RWPE2 (cell line): ENCODE results near the gene KCND2.
A peak's percentile ranks its signal among the peaks of the same experiment; 100 is the strongest.

Experiments
- ATAC-seq: fragments of 200-7000 bp; cut with Tn5 transposase; 3 replicates; pipeline ENCODE4 v1.9.1; 2021; ENCODE audit warnings: low read depth
- DNase-seq: peaks from one replicate; pipeline ENCODE4 v3.0.0-alpha.2; 2020; ENCODE audit warnings: low spot score
- H3K27ac ChIP-seq: fragments of 450-650 bp; 2 replicates; pipeline ENCODE4 v1.5.1; 2017; ENCODE audit warnings: mild to moderate bottlenecking; ENCODE audit not compliant: poor library complexity, severe bottlenecking
- H3K27me3 ChIP-seq: fragments of 250-450 bp; sonication (Bioruptor Pico); 2 replicates; pipeline ENCODE4 v1.5.1; 2021; ENCODE audit warnings: mild to moderate bottlenecking, moderate library complexity; ENCODE audit not compliant: insufficient read depth, poor library complexity, severe bottlenecking
- H3K36me3 ChIP-seq: fragments of 250-450 bp; sonication (Bioruptor Pico); 2 replicates; pipeline ENCODE4 v1.5.1; 2020; ENCODE audit warnings: low read depth, mild to moderate bottlenecking, moderate library complexity
- H3K4me1 ChIP-seq: fragments of 250-450 bp; sonication (Bioruptor Pico); 2 replicates; pipeline ENCODE4 v1.5.1; 2021; ENCODE audit warnings: mild to moderate bottlenecking, moderate library complexity; ENCODE audit not compliant: insufficient read depth, poor library complexity, severe bottlenecking
- H3K4me3 ChIP-seq: fragments of 250-450 bp; sonication (Bioruptor Pico); 2 replicates; pipeline ENCODE4 v1.5.1; 2021; ENCODE audit warnings: mild to moderate bottlenecking, moderate library complexity; ENCODE audit not compliant: severe bottlenecking
- H3K9me3 ChIP-seq: fragments of 250-450 bp; sonication (Bioruptor Pico); 2 replicates; pipeline ENCODE4 v1.5.1; 2021; ENCODE audit warnings: mild to moderate bottlenecking, moderate library complexity; ENCODE audit not compliant: severe bottlenecking
- TF ChIP-seq, protein P1 (sequence below): fragments of 450-650 bp; IDR thresholded peaks from one replicate; pipeline ENCODE4 v1.5.1; 2017; ENCODE audit warnings: mild to moderate bottlenecking, moderate library complexity; ENCODE audit not compliant: poor library complexity, severe bottlenecking

KCND2 gene

DNA sequence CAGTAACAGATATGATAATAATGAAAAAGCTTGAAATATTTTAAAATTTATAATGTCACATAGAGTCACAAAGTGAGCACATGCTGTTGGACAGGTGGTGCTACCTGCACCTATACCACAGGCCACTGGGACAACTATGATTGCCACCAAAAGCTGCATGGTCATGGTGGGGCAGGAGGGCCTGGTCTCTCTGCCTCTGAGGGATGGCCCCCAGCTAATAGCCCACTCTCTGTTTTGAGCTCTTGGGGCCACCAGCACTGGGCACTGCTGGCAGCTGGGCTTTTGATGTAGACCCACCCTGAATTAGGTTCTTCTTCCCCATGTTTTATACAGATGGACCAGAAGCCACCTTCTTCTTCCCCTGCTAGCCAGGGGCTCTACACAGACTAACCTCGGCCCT, 265.4 kb downstream of the KCND2 start:
- DNase-seq: no peak
- no peaks in the 10 kb centered on the region for H3K36me3 ChIP-seq
- ATAC-seq: no peak
- H3K4me3 ChIP-seq: no peak overlapping the region
- H3K27ac ChIP-seq: no peak overlapping the region
- H3K27me3 ChIP-seq: peaks cover 3% of the 10 kb centered on the region
- no peaks in the 10 kb centered on the region for H3K9me3 ChIP-seq
- no peaks in the 10 kb centered on the region for H3K4me1 ChIP-seq
- TF ChIP-seq, protein P1, sequence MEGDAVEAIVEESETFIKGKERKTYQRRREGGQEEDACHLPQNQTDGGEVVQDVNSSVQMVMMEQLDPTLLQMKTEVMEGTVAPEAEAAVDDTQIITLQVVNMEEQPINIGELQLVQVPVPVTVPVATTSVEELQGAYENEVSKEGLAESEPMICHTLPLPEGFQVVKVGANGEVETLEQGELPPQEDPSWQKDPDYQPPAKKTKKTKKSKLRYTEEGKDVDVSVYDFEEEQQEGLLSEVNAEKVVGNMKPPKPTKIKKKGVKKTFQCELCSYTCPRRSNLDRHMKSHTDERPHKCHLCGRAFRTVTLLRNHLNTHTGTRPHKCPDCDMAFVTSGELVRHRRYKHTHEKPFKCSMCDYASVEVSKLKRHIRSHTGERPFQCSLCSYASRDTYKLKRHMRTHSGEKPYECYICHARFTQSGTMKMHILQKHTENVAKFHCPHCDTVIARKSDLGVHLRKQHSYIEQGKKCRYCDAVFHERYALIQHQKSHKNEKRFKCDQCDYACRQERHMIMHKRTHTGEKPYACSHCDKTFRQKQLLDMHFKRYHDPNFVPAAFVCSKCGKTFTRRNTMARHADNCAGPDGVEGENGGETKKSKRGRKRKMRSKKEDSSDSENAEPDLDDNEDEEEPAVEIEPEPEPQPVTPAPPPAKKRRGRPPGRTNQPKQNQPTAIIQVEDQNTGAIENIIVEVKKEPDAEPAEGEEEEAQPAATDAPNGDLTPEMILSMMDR: no peak

DNA sequence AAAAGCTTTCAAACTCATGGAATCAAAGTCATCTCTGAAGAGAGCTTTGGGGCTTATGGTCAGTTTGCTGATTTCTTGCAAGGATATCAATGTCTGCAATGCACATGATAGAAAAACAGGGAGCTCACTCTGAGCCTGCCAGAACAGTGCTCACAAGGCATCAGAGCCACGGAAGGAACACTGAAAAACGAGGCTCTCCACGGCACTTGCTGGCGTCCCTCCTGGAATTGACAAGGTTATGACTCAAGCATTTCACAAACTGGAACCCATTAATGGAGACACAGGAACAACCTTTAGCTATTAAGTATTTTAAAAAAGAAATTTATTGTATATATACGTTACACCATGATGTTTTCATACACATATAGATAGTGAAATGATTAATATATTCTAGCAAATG, 266.3 kb downstream of the KCND2 start:
- H3K27me3 ChIP-seq: peaks cover 3% of the 10 kb centered on the region

DNA sequence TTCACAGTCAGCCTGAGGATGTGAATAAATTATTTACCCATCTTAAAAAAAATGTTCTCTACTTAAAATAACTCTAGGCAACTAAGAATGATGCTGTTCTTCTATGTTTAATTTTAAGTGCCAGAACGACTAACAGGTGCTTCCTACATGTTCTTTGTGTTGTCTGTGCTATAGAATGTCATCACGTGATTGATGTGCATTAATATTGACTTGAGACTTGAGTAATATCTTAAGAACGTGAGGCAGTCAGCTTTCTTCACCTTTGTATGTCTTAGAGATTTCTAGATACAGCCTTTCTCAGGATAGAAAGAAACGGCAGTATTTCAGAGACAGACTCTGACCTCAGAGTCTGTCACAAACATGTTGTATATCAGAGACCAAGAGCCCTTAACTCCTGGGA, 274.6 kb downstream of the KCND2 start:
- Histone ChIP-seq H3K4me3 (no peak overlapping the region), H3K27ac (no peak overlapping the region), H3K9me3 (no peaks in the 10 kb centered on the region), H3K36me3 (no peaks in the 10 kb centered on the region), H3K27me3 (no peaks in the 10 kb centered on the region), H3K4me1 (no peaks in the 10 kb centered on the region)
- TF ChIP-seq, protein P1: no peak
- DNase-seq: no peak
- ATAC-seq: no peak

More for the DNA sequence above, 266.3 kb downstream of the KCND2 start:
- DNase-seq (no peak), ATAC-seq (no peak)
- H3K9me3 ChIP-seq: no peaks in the 10 kb centered on the region
- no peaks in the 10 kb centered on the region for H3K4me1 ChIP-seq
- no peak overlapping the region for H3K27ac ChIP-seq
- no peak overlapping the region for H3K4me3 ChIP-seq
- TF ChIP-seq, protein P1: no peak
- H3K36me3 ChIP-seq: no peaks in the 10 kb centered on the region

DNA sequence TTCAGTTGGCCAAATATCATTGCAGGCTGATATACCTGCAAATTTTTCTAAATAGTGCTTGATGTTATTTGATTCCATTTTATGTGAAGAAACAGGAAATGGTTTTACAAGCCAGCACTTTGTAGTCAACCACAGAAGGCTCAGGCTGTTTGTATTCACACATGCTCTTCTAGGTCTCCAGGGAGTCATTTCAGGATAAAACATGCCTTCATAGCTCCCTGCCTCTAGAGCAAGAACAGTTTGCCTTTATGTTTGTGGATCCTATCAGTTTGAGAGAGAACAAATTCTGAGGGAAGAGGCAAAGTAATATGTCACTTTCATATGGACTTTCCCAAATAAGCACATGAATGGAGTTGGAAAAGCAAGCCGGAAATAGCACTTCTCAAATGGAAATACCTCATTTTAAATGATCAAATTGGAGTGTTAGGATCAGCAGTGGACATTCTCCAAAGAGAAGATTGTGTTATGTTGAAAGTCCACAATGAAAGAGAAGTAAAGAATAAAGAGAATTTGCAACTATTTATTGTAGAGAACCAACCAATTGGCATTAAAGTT, 277.6 kb downstream of the KCND2 start:
- Histone ChIP-seq H3K4me3 (no peak overlapping the region), H3K27ac (no peak overlapping the region), H3K27me3 (no peaks in the 10 kb centered on the region), H3K36me3 (no peaks in the 10 kb centered on the region), H3K4me1 (no peaks in the 10 kb centered on the region), H3K9me3 (no peaks in the 10 kb centered on the region)
- no peak for DNase-seq
- ATAC-seq: peak; percentile 23; the same call in 1 of the 3 replicates
- TF ChIP-seq, protein P1: no peak

DNA sequence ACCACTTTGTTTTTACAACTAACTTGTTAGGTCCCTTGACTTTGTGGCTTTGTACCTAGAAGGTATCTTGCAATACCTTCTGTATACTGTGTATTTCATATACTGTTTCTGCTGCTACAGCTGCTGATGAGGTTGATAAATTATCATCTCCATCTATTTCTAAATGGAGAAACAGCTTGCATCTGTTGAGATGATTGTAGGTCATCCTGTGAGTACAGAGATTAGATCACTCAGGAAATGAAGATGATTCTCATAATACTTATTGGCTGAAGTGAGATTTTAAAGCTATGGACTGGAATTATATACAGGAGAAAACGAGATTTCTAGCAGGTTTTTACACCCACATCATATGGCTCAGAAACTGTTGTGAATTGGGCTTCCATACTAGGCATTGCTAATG, 280.5 kb downstream of the KCND2 start:
- ATAC-seq (no peak), DNase-seq (no peak)

More for the DNA sequence above, 280.5 kb downstream of the KCND2 start:
- TF ChIP-seq, protein P1: no peak
- Histone ChIP-seq H3K4me1 (no peaks in the 10 kb centered on the region), H3K27me3 (no peaks in the 10 kb centered on the region), H3K27ac (no peak overlapping the region), H3K36me3 (no peaks in the 10 kb centered on the region), H3K9me3 (no peaks in the 10 kb centered on the region), H3K4me3 (no peak overlapping the region)
